Measurements from ENCODE around the gene UBALD1.

Gene UBALD1

GRCh38 chr16:4646773-4647643, 32.3 kb upstream of the UBALD1 start:
- no peak for DNase-seq (ENCODE audit: low read depth in 3 of 3, low spot score in 1 of 3)

GRCh38 chr16:4641895-4642294, 27.2 kb upstream of the UBALD1 start:
- DNase-seq (ENCODE audit: low read depth in 3 of 3, low spot score in 1 of 3), result no peak

- DNase-seq (ENCODE audit: low read depth in 3 of 3, low spot score in 1 of 3), result no peak
Measured at GRCh38 chr16:4641306-4641687, 26.6 kb upstream of the UBALD1 start.

- DNase-seq (ENCODE audit: low read depth in 3 of 3, low spot score in 1 of 3), result no peak
Measured at GRCh38 chr16:4640572-4641305, 26.1 kb upstream of the UBALD1 start.

GRCh38 chr16:4639899-4640509, 25.3 kb upstream of the UBALD1 start:
- no peak for DNase-seq (ENCODE audit: low read depth in 3 of 3, low spot score in 1 of 3)

- DNase-seq (ENCODE audit: low read depth in 3 of 3, low spot score in 1 of 3), result no peak
Measured at GRCh38 chr16:4637501-4638166, 22.9 kb upstream of the UBALD1 start.

- no peak for DNase-seq (ENCODE audit: low read depth in 3 of 3, low spot score in 1 of 3)
Measured at GRCh38 chr16:4636196-4636595, 21.5 kb upstream of the UBALD1 start.

GRCh38 chr16:4634768-4635167, 20.1 kb upstream of the UBALD1 start:
- no peak for DNase-seq (ENCODE audit: low read depth in 3 of 3, low spot score in 1 of 3)

- DNase-seq (ENCODE audit: low read depth in 3 of 3, low spot score in 1 of 3), result no peak
Measured at GRCh38 chr16:4633910-4634635, 19.4 kb upstream of the UBALD1 start.

- no peak for DNase-seq (ENCODE audit: low read depth in 3 of 3, low spot score in 1 of 3)
Measured at GRCh38 chr16:4631444-4631843, 16.8 kb upstream of the UBALD1 start.

- no peak for DNase-seq (ENCODE audit: low read depth in 3 of 3, low spot score in 1 of 3)
Measured at GRCh38 chr16:4628283-4628682, 13.6 kb upstream of the UBALD1 start.

- DNase-seq (ENCODE audit: low read depth in 3 of 3, low spot score in 1 of 3), result no peak
Measured at GRCh38 chr16:4626396-4626795, 11.7 kb upstream of the UBALD1 start.

GRCh38 chr16:4625560-4626159, 11.0 kb upstream of the UBALD1 start:
- DNase-seq (ENCODE audit: low read depth in 3 of 3, low spot score in 1 of 3), result no peak

- peak in 1 of 3 donors; percentile 54 for DNase-seq (ENCODE audit: low read depth in 3 of 3, low spot score in 1 of 3)
Measured at GRCh38 chr16:4624827-4625559, 10.3 kb upstream of the UBALD1 start.

GRCh38 chr16:4624015-4624826, 9.5 kb upstream of the UBALD1 start, which contains the start of gene MGRN1:
TSS of gene MGRN1 (plus strand) at chr16:4624826. CDS start at chr16:4624961, 135 bp downstream.
- DNase-seq (ENCODE audit: low read depth in 3 of 3, low spot score in 1 of 3), result peak; percentile 80 to 83 (median 80)

GRCh38 chr16:4623593-4623992, 8.9 kb upstream of the UBALD1 start:
- DNase-seq (ENCODE audit: low read depth in 3 of 3, low spot score in 1 of 3), result no peak

GRCh38 chr16:4618645-4619418, 4.1 kb upstream of the UBALD1 start:
- DNase-seq (ENCODE audit: low read depth in 3 of 3, low spot score in 1 of 3), result no peak

- no peak for DNase-seq (ENCODE audit: low read depth in 3 of 3, low spot score in 1 of 3)
Measured at GRCh38 chr16:4617880-4618279, 3.2 kb upstream of the UBALD1 start.
